ENCODE measurements around the gene WNT7A.

WNT7A gene

GRCh38 chr3:13833506-13834257 lies 46.2 kb downstream of the WNT7A start:
- Histone ChIP-seq H2AK5ac (ENCODE audit: low read length) (no peak overlapping the region), H3K79me1 (ENCODE audit: low read length) (no peaks in the 10 kb centered on the region), H3K9ac (ENCODE audit: low read length) (no peak overlapping the region), H3K36me3 (ENCODE audit: control insufficient read depth in 1 of 2, insufficient read depth in 2 of 2, low read length in 2 of 2) (no peaks in the 10 kb centered on the region), H3K4ac (ENCODE audit: low read depth, low read length) (no peak overlapping the region), H3K79me2 (ENCODE audit: control insufficient read depth, insufficient read depth, low read length, poor library complexity) (no peaks in the 10 kb centered on the region), H3K14ac (ENCODE audit: low read length) (no peak overlapping the region), H3K27ac (ENCODE audit: low read depth, low read length) (no peak overlapping the region), H2BK5ac (ENCODE audit: low read depth, low read length, poor library complexity) (no peak overlapping the region), H3K4me3 (ENCODE audit: low read depth, low read length) (no peak overlapping the region), H4K8ac (ENCODE audit: low read depth, low read length) (no peak overlapping the region), H4K91ac (ENCODE audit: low read depth, low read length) (no peak overlapping the region), H2BK12ac (ENCODE audit: low read length) (no peak overlapping the region), H3K4me1 (ENCODE audit: control insufficient read depth in 1 of 2, insufficient read depth in 2 of 2, low read length in 2 of 2) (no peaks in the 10 kb centered on the region), H2AFZ (ENCODE audit: insufficient read depth, low read length, poor library complexity) (no peak overlapping the region), H3K27me3 (ENCODE audit: insufficient read depth, low read length) (no peaks in the 10 kb centered on the region), H2BK120ac (ENCODE audit: insufficient read depth, low read length, poor library complexity) (no peak overlapping the region), H3K23ac (ENCODE audit: low read length) (no peak overlapping the region), H3K4me2 (ENCODE audit: low read length) (no peak overlapping the region), H3K9me3 (ENCODE audit: insufficient read depth, low read depth, low read length) (peaks cover 2% of the 10 kb centered on the region), H3K18ac (ENCODE audit: low read length) (no peak overlapping the region), H4K12ac (ENCODE audit: low read depth, low read length) (no peak overlapping the region)
- WGBS (ENCODE audit: extremely low coverage, insufficient coverage, insufficient read length), result no CpG with 5 or more reads among the region's 9 CpGs
- peak; percentile 59 to 79 for DNase-seq

GRCh38 chr3:13832130-13832529 lies 47.7 kb downstream of the WNT7A start:
- no peak overlapping the region for H3K23ac ChIP-seq (ENCODE audit: low read length)
- H3K4me2 ChIP-seq (ENCODE audit: low read length), result no peak overlapping the region
- H3K4me1 ChIP-seq (ENCODE audit: control insufficient read depth in 1 of 2, insufficient read depth in 2 of 2, low read length in 2 of 2), result no peaks in the 10 kb centered on the region
- no peak overlapping the region for H2BK5ac ChIP-seq (ENCODE audit: low read depth, low read length, poor library complexity)
- H3K79me2 ChIP-seq (ENCODE audit: control insufficient read depth, insufficient read depth, low read length, poor library complexity), result no peaks in the 10 kb centered on the region
- no peaks in the 10 kb centered on the region for H3K79me1 ChIP-seq (ENCODE audit: low read length)
- H2BK120ac ChIP-seq (ENCODE audit: insufficient read depth, low read length, poor library complexity), result no peak overlapping the region
- no peak overlapping the region for H4K8ac ChIP-seq (ENCODE audit: low read depth, low read length)
- H3K27me3 ChIP-seq (ENCODE audit: insufficient read depth, low read length), result no peaks in the 10 kb centered on the region
- no peak overlapping the region for H3K27ac ChIP-seq (ENCODE audit: low read depth, low read length)
- no peak overlapping the region for H4K12ac ChIP-seq (ENCODE audit: low read depth, low read length)
- H3K9me3 ChIP-seq (ENCODE audit: insufficient read depth, low read depth, low read length), result peaks cover 2% of the 10 kb centered on the region
- no peak overlapping the region for H4K91ac ChIP-seq (ENCODE audit: low read depth, low read length)
- H3K18ac ChIP-seq (ENCODE audit: low read length), result no peak overlapping the region
- no peaks in the 10 kb centered on the region for H3K36me3 ChIP-seq (ENCODE audit: control insufficient read depth in 1 of 2, insufficient read depth in 2 of 2, low read length in 2 of 2)
- H2AK5ac ChIP-seq (ENCODE audit: low read length), result no peak overlapping the region
- no peak overlapping the region for H2AFZ ChIP-seq (ENCODE audit: insufficient read depth, low read length, poor library complexity)
- no peak overlapping the region for H3K9ac ChIP-seq (ENCODE audit: low read length)
- no peak overlapping the region for H3K14ac ChIP-seq (ENCODE audit: low read length)
- no peak overlapping the region for H3K4ac ChIP-seq (ENCODE audit: low read depth, low read length)
- H2BK12ac ChIP-seq (ENCODE audit: low read length), result no peak overlapping the region
- no peak for DNase-seq
- H3K4me3 ChIP-seq (ENCODE audit: low read depth, low read length), result no peak overlapping the region

- no peak overlapping the region for H3K4ac ChIP-seq (ENCODE audit: low read depth, low read length)
- no peak overlapping the region for H2AK5ac ChIP-seq (ENCODE audit: low read length)
- H2AFZ ChIP-seq (ENCODE audit: insufficient read depth, low read length, poor library complexity), result no peak overlapping the region
- no peak overlapping the region for H3K27ac ChIP-seq (ENCODE audit: low read depth, low read length)
- no peaks in the 10 kb centered on the region for H3K79me1 ChIP-seq (ENCODE audit: low read length)
- H3K27me3 ChIP-seq (ENCODE audit: insufficient read depth, low read length), result no peaks in the 10 kb centered on the region
- no peak overlapping the region for H2BK120ac ChIP-seq (ENCODE audit: insufficient read depth, low read length, poor library complexity)
- no peak overlapping the region for H3K4me2 ChIP-seq (ENCODE audit: low read length)
- H3K36me3 ChIP-seq (ENCODE audit: control insufficient read depth in 1 of 2, insufficient read depth in 2 of 2, low read length in 2 of 2), result no peaks in the 10 kb centered on the region
- no peak overlapping the region for H4K91ac ChIP-seq (ENCODE audit: low read depth, low read length)
- H2BK5ac ChIP-seq (ENCODE audit: low read depth, low read length, poor library complexity), result no peak overlapping the region
- H3K14ac ChIP-seq (ENCODE audit: low read length), result no peak overlapping the region
- no peak overlapping the region for H3K4me3 ChIP-seq (ENCODE audit: low read depth, low read length)
- peaks cover 2% of the 10 kb centered on the region for H3K9me3 ChIP-seq (ENCODE audit: insufficient read depth, low read depth, low read length)
- H3K79me2 ChIP-seq (ENCODE audit: control insufficient read depth, insufficient read depth, low read length, poor library complexity), result no peaks in the 10 kb centered on the region
- no peak overlapping the region for H4K8ac ChIP-seq (ENCODE audit: low read depth, low read length)
- H3K4me1 ChIP-seq (ENCODE audit: control insufficient read depth in 1 of 2, insufficient read depth in 2 of 2, low read length in 2 of 2), result no peaks in the 10 kb centered on the region
- H3K18ac ChIP-seq (ENCODE audit: low read length), result no peak overlapping the region
- WGBS (ENCODE audit: extremely low coverage, insufficient coverage, insufficient read length), result no CpG with 5 or more reads among the region's 8 CpGs
- no peak overlapping the region for H3K23ac ChIP-seq (ENCODE audit: low read length)
- no peak overlapping the region for H2BK12ac ChIP-seq (ENCODE audit: low read length)
- H3K9ac ChIP-seq (ENCODE audit: low read length), result no peak overlapping the region
- H4K12ac ChIP-seq (ENCODE audit: low read depth, low read length), result no peak overlapping the region
- DNase-seq, result no peak
These were observed 48.4 kb downstream of the WNT7A start for GRCh38 chr3:13831386-13831996.

GRCh38 chr3:13829311-13829710 lies 50.6 kb downstream of the WNT7A start:
- Histone ChIP-seq H3K4ac (ENCODE audit: low read depth, low read length) (no peak overlapping the region), H4K8ac (ENCODE audit: low read depth, low read length) (no peak overlapping the region), H3K23ac (ENCODE audit: low read length) (no peak overlapping the region), H3K14ac (ENCODE audit: low read length) (no peak overlapping the region), H3K4me2 (ENCODE audit: low read length) (no peak overlapping the region), H4K12ac (ENCODE audit: low read depth, low read length) (no peak overlapping the region), H3K27ac (ENCODE audit: low read depth, low read length) (no peak overlapping the region), H3K4me3 (ENCODE audit: low read depth, low read length) (no peak overlapping the region), H3K18ac (ENCODE audit: low read length) (no peak overlapping the region), H3K27me3 (ENCODE audit: insufficient read depth, low read length) (no peaks in the 10 kb centered on the region), H2AK5ac (ENCODE audit: low read length) (no peak overlapping the region), H3K9ac (ENCODE audit: low read length) (no peak overlapping the region), H2BK5ac (ENCODE audit: low read depth, low read length, poor library complexity) (no peak overlapping the region), H3K79me1 (ENCODE audit: low read length) (no peaks in the 10 kb centered on the region), H2BK12ac (ENCODE audit: low read length) (no peak overlapping the region), H2AFZ (ENCODE audit: insufficient read depth, low read length, poor library complexity) (no peak overlapping the region), H3K36me3 (ENCODE audit: control insufficient read depth in 1 of 2, insufficient read depth in 2 of 2, low read length in 2 of 2) (no peaks in the 10 kb centered on the region), H4K91ac (ENCODE audit: low read depth, low read length) (no peak overlapping the region), H3K9me3 (ENCODE audit: insufficient read depth, low read depth, low read length) (peaks cover 2% of the 10 kb centered on the region), H3K4me1 (ENCODE audit: control insufficient read depth in 1 of 2, insufficient read depth in 2 of 2, low read length in 2 of 2) (peaks cover 5 to 10% of the 10 kb centered on the region in 2 experiments), H2BK120ac (ENCODE audit: insufficient read depth, low read length, poor library complexity) (no peak overlapping the region), H3K79me2 (ENCODE audit: control insufficient read depth, insufficient read depth, low read length, poor library complexity) (no peaks in the 10 kb centered on the region)
- no peak for DNase-seq
- no CpG with 5 or more reads among the region's 11 CpGs for WGBS (ENCODE audit: extremely low coverage, insufficient coverage, insufficient read length)
